ENCODE measurements around the gene MKI67.

- no peak for TF ChIP-seq POLR2AphosphoS5 (IDR thresholded peaks at IDR 0.05; ENCODE audit: low read depth, low read length)
- TF ChIP-seq CTCF (IDR thresholded peaks at IDR 0.05) = no peak
- no peak for TF ChIP-seq TCF7L2 (IDR thresholded peaks at IDR 0.05; ENCODE audit: low read depth, low read length)
- TF ChIP-seq SIN3A (IDR thresholded peaks at IDR 0.05; ENCODE audit: borderline replicate concordance, insufficient read depth, low read depth, low read length) = no peak
- TF ChIP-seq REST (IDR thresholded peaks at IDR 0.05; ENCODE audit: insufficient read depth in 1 of 2, low read depth in 2 of 2, low read length in 1 of 2) = no peak
These were observed 52.3 kb downstream of the MKI67 start for GRCh38 chr10:128073890-128074289.

Measured in Panc1 (cell line).